HL-60 (cell line): ENCODE data around the gene CYTH1.

ENCODE experiments used
- DNase-seq, 2 experiments: peaks; one replicate each; pipeline ENCODE4 v3.0.0-alpha.2; 2010 to 2020; ENCODE audit warnings: low read depth in 1 of 2, low spot score in 1 of 2
- H3K27ac ChIP-seq: fragments of 250-450 bp; sonication (Bioruptor Pico); replicated peaks from 2 replicates; pipeline ENCODE4 v1.5.1; 2020; ENCODE audit warnings: mild to moderate bottlenecking, moderate library complexity
- H3K27me3 ChIP-seq: fragments of 250-450 bp; sonication (Bioruptor Pico); 2 replicates; pipeline ENCODE4 v1.5.1; 2021; ENCODE audit warnings: mild to moderate bottlenecking, moderate library complexity; ENCODE audit not compliant: insufficient read depth, poor library complexity, severe bottlenecking
- H3K4me3 ChIP-seq: replicated peaks from 2 replicates; pipeline ENCODE4 v1.5.1; 2011; ENCODE audit warnings: mild to moderate bottlenecking, control low read depth, low read length; ENCODE audit not compliant: insufficient read depth
- CTCF ChIP-seq: IDR thresholded peaks from one replicate; pipeline ENCODE4 v1.5.1; 2011; ENCODE audit warnings: low read length, control low read depth, inconsistent platforms; ENCODE audit not compliant: insufficient read depth
- GABPA ChIP-seq: IDR thresholded peaks from 2 replicates; pipeline ENCODE4 v1.6.1; 2012; ENCODE audit warnings: low read depth
- POLR2AphosphoS5 ChIP-seq: IDR thresholded peaks from 2 replicates; pipeline ENCODE4 v1.6.1; 2012; ENCODE audit warnings: low read depth
- REST ChIP-seq: IDR thresholded peaks from 2 replicates; pipeline ENCODE4 v1.6.1; 2012; ENCODE audit warnings: low read depth; ENCODE audit not compliant: insufficient replicate concordance
- SPI1 ChIP-seq: IDR thresholded peaks from 2 replicates; pipeline ENCODE4 v1.6.1; 2012; ENCODE audit warnings: low read depth, mild to moderate bottlenecking, borderline replicate concordance

The CYTH1 gene

GRCh38 chr17:78665387-78665951 is 116.6 kb downstream of the CYTH1 start:
- TF ChIP-seq REST = no peak
- TF ChIP-seq CTCF = no peak
- TF ChIP-seq GABPA = no peak
- TF ChIP-seq POLR2AphosphoS5 = no peak
- TF ChIP-seq SPI1 = no peak
- no peaks in the 10 kb centered on the region for H3K27me3 ChIP-seq
- no peak overlapping the region for H3K4me3 ChIP-seq
- H3K27ac ChIP-seq = no peak overlapping the region
- DNase-seq = no peak

- no peak for DNase-seq
- H3K27me3 ChIP-seq = no peaks in the 10 kb centered on the region
- no peak for TF ChIP-seq GABPA
- no peak for TF ChIP-seq SPI1
- TF ChIP-seq POLR2AphosphoS5 = no peak
- no peak for TF ChIP-seq CTCF
- TF ChIP-seq REST = no peak
- H3K4me3 ChIP-seq = no peak overlapping the region
- H3K27ac ChIP-seq = no peak overlapping the region
Measured at GRCh38 chr17:78664476-78665386, 117.3 kb downstream of the CYTH1 start.

GRCh38 chr17:78661093-78661770 is 120.8 kb downstream of the CYTH1 start:
- DNase-seq = no peak
- Histone ChIP-seq H3K27ac (no peak overlapping the region), H3K27me3 (no peaks in the 10 kb centered on the region), H3K4me3 (no peak overlapping the region)
- TF ChIP-seq GABPA (no peak), POLR2AphosphoS5 (no peak), REST (no peak), CTCF (no peak), SPI1 (no peak)
